HPDE6-E6E7 (cell line): ENCODE measurements around the gene LDB1.

Source experiments
- DNase-seq: peaks from one replicate; pipeline ENCODE4 v3.0.0; 2011; ENCODE audit warnings: missing footprints; ENCODE audit errors: extremely low spot score

Gene LDB1

GRCh38 chr10:102135956-102136526, 15.9 kb upstream of the LDB1 start:
- no peak for DNase-seq

GRCh38 chr10:102134416-102134815, 14.2 kb upstream of the LDB1 start:
- no peak for DNase-seq

GRCh38 chr10:102133373-102134195, 13.4 kb upstream of the LDB1 start:
- peak; percentile 85 for DNase-seq

GRCh38 chr10:102132563-102133372, 12.6 kb upstream of the LDB1 start, which contains the start of gene PPRC1:
TSS of gene PPRC1 (plus strand) at chr10:102133040. CDS start at chr10:102133069, 29 bp downstream.
- DNase-seq: peak; percentile 96

GRCh38 chr10:102132193-102132562, 12.0 kb upstream of the LDB1 start:
- no peak for DNase-seq

GRCh38 chr10:102131286-102132170, 11.4 kb upstream of the LDB1 start:
- no peak for DNase-seq

- no peak for DNase-seq
These were observed 3.1 kb upstream of the LDB1 start for GRCh38 chr10:102123223-102123622.

- DNase-seq: no peak
These were observed 2.3 kb upstream of the LDB1 start for GRCh38 chr10:102122450-102122849.

- DNase-seq: no peak
These were observed 1.7 kb upstream of the LDB1 start for GRCh38 chr10:102121739-102122372.

- DNase-seq: no peak
These were observed 997 bp upstream of the LDB1 start for GRCh38 chr10:102120991-102121738.

GRCh38 chr10:102119417-102120141, 589 bp downstream of the LDB1 start:
- DNase-seq: no peak

- DNase-seq: no peak
These were observed 1.3 kb downstream of the LDB1 start for GRCh38 chr10:102118867-102119266.

- no peak for DNase-seq
These were observed 2.6 kb downstream of the LDB1 start for GRCh38 chr10:102117391-102118159.

GRCh38 chr10:102116656-102117055, 3.5 kb downstream of the LDB1 start:
- DNase-seq: no peak

- no peak for DNase-seq
These were observed 4.4 kb downstream of the LDB1 start for GRCh38 chr10:102115775-102116174.

GRCh38 chr10:102114861-102115618, 5.1 kb downstream of the LDB1 start:
- DNase-seq: no peak

- no peak for DNase-seq
These were observed 6.0 kb downstream of the LDB1 start for GRCh38 chr10:102113956-102114857.
